ENCODE measurements around the gene SLC30A1.

The SLC30A1 gene

DNA sequence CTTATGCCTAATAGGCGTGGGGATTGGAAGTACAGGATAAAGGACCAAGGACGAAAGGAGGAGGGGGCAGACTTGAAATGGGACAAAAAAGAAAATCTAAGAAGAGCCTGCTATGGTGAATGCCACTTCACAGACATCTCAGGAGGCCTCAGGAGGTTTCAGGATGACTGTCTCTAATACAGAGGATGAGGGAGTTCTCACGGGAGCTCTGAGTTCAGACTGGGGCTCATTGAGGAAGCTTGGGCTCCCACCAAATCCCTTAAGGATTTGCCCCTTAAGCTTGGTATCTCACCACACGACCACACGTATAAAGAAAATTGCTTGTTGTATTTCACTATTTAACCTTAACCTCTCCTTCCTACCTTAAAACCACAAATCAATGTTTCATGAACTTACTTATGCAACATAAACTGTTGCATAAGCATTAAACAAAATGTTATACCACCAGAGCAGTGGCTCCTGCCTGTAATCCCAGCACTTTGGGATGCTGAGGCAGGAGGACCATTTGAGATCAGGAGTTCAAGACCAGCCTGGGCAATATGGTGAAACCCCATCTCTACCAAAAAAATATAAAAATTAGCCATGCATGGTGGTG is 12.4 kb downstream of the SLC30A1 start:
- Histone ChIP-seq H3K79me2 (ENCODE audit: insufficient read depth, low read length) (no peaks in the 10 kb centered on the region), H3F3A (ENCODE audit: insufficient read depth, low read length) (no peaks in the 10 kb centered on the region), H3K4me1 (ENCODE audit: insufficient read depth, low read length, severe bottlenecking) (no peaks in the 10 kb centered on the region), H3K4me3 (ENCODE audit: low read depth, low read length, poor library complexity, severe bottlenecking) (no peak overlapping the region), H3K9me2 (ENCODE audit: low read depth, low read length) (no peaks in the 10 kb centered on the region), H3K27ac (ENCODE audit: low read depth, low read length, poor library complexity, severe bottlenecking) (no peak overlapping the region), H3K27me3 (ENCODE audit: insufficient read depth, low read length) (no peaks in the 10 kb centered on the region), H3K4me2 (ENCODE audit: low read length) (no peak overlapping the region), H3K36me3 (ENCODE audit: insufficient read depth, low read length) (no peaks in the 10 kb centered on the region), H3K9me3 (ENCODE audit: low read length) (no peaks in the 10 kb centered on the region), H3K9ac (ENCODE audit: low read length) (no peak overlapping the region), H2AFZ (ENCODE audit: low read length) (no peak overlapping the region), H4K20me1 (ENCODE audit: insufficient read depth, low read length) (no peaks in the 10 kb centered on the region)
- no peak for TF ChIP-seq EZH2 (IDR thresholded peaks at IDR 0.05; ENCODE audit: borderline replicate concordance, low read length)
- TF ChIP-seq, protein P1, sequence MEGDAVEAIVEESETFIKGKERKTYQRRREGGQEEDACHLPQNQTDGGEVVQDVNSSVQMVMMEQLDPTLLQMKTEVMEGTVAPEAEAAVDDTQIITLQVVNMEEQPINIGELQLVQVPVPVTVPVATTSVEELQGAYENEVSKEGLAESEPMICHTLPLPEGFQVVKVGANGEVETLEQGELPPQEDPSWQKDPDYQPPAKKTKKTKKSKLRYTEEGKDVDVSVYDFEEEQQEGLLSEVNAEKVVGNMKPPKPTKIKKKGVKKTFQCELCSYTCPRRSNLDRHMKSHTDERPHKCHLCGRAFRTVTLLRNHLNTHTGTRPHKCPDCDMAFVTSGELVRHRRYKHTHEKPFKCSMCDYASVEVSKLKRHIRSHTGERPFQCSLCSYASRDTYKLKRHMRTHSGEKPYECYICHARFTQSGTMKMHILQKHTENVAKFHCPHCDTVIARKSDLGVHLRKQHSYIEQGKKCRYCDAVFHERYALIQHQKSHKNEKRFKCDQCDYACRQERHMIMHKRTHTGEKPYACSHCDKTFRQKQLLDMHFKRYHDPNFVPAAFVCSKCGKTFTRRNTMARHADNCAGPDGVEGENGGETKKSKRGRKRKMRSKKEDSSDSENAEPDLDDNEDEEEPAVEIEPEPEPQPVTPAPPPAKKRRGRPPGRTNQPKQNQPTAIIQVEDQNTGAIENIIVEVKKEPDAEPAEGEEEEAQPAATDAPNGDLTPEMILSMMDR (IDR thresholded peaks at IDR 0.05; ENCODE audit: low read length), result no peak

DNA sequence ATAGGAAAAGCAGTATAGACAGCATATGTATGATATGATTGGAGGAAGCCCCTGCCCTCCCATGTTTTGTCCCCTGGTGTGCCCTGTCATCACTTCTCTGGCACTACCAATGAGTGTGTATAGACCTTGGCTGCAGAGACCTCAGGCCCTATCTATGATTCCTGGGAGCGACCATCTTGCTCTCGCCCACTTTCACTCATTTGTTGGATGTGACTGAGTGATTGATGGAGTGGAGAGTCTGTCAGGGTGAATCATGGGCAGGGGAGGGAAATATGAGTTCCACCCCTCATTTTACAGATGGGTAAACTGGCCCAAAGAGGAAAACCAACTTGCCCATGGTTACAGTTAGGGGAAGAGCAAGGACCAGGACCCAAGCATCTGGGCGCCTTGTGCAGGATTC is 14.9 kb downstream of the SLC30A1 start:
- no peak overlapping the region for H3K4me3 ChIP-seq (ENCODE audit: low read depth, low read length, poor library complexity, severe bottlenecking)
- no peaks in the 10 kb centered on the region for H3F3A ChIP-seq (ENCODE audit: insufficient read depth, low read length)
- no peaks in the 10 kb centered on the region for H3K9me2 ChIP-seq (ENCODE audit: low read depth, low read length)
- H2AFZ ChIP-seq (ENCODE audit: low read length), result no peak overlapping the region
- no peaks in the 10 kb centered on the region for H3K79me2 ChIP-seq (ENCODE audit: insufficient read depth, low read length)
- no peak overlapping the region for H3K9ac ChIP-seq (ENCODE audit: low read length)
- H3K27ac ChIP-seq (ENCODE audit: low read depth, low read length, poor library complexity, severe bottlenecking), result no peak overlapping the region
- no peaks in the 10 kb centered on the region for H3K9me3 ChIP-seq (ENCODE audit: low read length)
- H3K4me2 ChIP-seq (ENCODE audit: low read length), result no peak overlapping the region
- TF ChIP-seq EZH2 (IDR thresholded peaks at IDR 0.05; ENCODE audit: borderline replicate concordance, low read length), result no peak
- TF ChIP-seq, protein P1 (IDR thresholded peaks at IDR 0.05; ENCODE audit: low read length), result no peak
- no peaks in the 10 kb centered on the region; the same call in 1 of the 2 replicates for H3K27me3 ChIP-seq (ENCODE audit: insufficient read depth, low read length)
- no peaks in the 10 kb centered on the region for H4K20me1 ChIP-seq (ENCODE audit: insufficient read depth, low read length)
- H3K36me3 ChIP-seq (ENCODE audit: insufficient read depth, low read length), result no peaks in the 10 kb centered on the region
- no peaks in the 10 kb centered on the region for H3K4me1 ChIP-seq (ENCODE audit: insufficient read depth, low read length, severe bottlenecking)

DNA sequence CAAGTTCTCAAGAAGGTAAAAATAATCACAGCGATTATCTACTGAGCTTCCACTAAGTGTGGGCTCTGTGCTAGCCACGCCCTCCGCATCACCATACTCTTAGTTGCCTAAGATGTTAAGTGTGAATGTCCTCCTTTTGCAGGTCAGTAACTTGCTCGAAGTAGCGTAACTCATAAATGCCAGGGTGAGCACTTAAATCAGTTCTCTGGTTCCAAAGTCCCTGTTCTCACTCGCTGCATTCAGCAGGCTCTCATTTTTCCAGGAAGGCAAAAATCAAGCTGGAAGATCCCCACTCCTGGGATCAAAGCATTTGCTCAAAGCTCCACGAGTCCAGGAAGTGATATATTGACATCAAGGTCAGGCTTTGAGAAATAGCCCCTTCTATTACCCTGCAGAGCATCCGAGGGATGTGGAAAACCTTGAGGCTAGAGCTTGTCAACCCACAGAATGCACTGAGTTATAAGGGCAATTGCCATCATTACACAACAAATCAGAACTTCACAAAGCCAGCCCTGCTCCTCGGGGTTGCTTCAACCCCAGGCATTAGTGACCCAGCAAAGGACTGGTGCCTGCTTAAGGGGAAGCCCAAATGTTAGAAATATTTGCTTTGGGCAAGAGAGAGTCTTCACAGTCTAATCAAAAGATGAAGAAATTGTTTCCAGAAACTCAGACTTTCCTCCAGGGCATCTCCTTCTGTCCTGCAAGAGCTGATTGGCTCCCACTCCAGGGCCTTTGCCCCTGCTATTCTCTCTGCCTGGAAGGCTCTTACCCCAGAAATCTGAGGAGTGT is 19.5 kb downstream of the SLC30A1 start:
- H3K9ac ChIP-seq (ENCODE audit: low read length), result no peak overlapping the region
- H3K79me2 ChIP-seq (ENCODE audit: insufficient read depth, low read length), result no peaks in the 10 kb centered on the region
- H3K4me1 ChIP-seq (ENCODE audit: insufficient read depth, low read length, severe bottlenecking), result no peaks in the 10 kb centered on the region
- no peak for TF ChIP-seq EZH2 (IDR thresholded peaks at IDR 0.05; ENCODE audit: borderline replicate concordance, low read length)
- TF ChIP-seq, protein P1 (IDR thresholded peaks at IDR 0.05; ENCODE audit: low read length), result no peak
- no peaks in the 10 kb centered on the region for H4K20me1 ChIP-seq (ENCODE audit: insufficient read depth, low read length)
- H3K4me3 ChIP-seq (ENCODE audit: low read depth, low read length, poor library complexity, severe bottlenecking), result no peak overlapping the region
- no peaks in the 10 kb centered on the region for H3K9me2 ChIP-seq (ENCODE audit: low read depth, low read length)
- H3K27ac ChIP-seq (ENCODE audit: low read depth, low read length, poor library complexity, severe bottlenecking), result no peak overlapping the region
- H3K27me3 ChIP-seq (ENCODE audit: insufficient read depth, low read length), result no peaks in the 10 kb centered on the region; the same call in 1 of the 2 replicates
- H3K36me3 ChIP-seq (ENCODE audit: insufficient read depth, low read length), result no peaks in the 10 kb centered on the region
- H3K9me3 ChIP-seq (ENCODE audit: low read length), result no peaks in the 10 kb centered on the region
- H3F3A ChIP-seq (ENCODE audit: insufficient read depth, low read length), result no peaks in the 10 kb centered on the region
- H3K4me2 ChIP-seq (ENCODE audit: low read length), result no peak overlapping the region
- H2AFZ ChIP-seq (ENCODE audit: low read length), result no peak overlapping the region

Data from OCI-LY1 (cell line).